Body of pancreas (tissue), 4 donors: ENCODE measurements around the gene ASB5.

ENCODE experiments used
- POLR2A ChIP-seq, 3 donors: fragments of 450-650 bp; IDR thresholded peaks; one replicate each; pipeline ENCODE4 v1.6.1; 2016; ENCODE audit warnings: antibody characterized with exemption in 3 of 3, mild to moderate bottlenecking in 2 of 3
- TF ChIP-seq, protein P1 (sequence below), 7 experiments: fragments of 450-650 bp in 4 of 7; fragments of 200-600 bp in 3 of 7; sonication (generic) in 3 of 7; IDR thresholded peaks; one replicate each; pipeline ENCODE4 v1.5.1; 2016 to 2019; ENCODE audit warnings: antibody characterized with exemption in 7 of 7

DNA sequence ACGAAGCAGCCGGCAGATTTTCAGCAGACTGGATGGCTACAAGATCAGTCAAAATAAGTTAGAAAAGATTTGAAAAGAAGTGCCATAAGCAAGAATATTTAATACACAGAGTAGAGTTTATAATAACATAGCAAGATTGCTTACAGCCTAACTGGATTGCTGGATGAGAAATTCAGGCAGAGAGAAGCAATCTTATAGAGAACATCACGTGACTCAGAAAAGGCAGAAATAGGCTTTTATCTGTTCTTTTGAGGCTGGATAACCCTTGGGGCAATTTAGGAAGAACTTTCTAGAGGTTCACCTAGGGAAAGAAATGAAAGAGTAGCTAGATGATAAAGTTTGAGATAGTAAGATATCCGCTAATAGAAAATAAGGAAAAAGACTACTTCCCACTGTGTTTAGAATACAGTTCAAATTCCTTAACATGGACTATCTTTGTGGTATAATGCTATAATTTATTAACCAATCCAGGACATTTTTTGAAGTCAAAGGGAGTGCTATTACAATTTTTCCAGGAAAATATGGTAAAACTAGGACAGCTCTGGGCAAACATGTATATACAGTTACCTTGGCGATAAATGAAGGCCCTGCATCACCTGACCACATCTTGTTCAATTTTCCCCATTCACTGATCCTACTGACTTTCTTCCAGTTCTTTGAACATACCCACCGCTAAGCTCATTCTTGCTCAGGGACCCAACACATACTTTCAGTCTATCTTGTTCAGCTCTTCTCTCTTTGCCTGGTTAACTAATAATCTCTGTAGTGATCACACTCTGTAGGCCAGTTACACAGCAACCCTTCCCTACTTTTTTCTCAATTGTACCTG is 38.0 kb upstream of the ASB5 start:
- TF ChIP-seq, protein P1, sequence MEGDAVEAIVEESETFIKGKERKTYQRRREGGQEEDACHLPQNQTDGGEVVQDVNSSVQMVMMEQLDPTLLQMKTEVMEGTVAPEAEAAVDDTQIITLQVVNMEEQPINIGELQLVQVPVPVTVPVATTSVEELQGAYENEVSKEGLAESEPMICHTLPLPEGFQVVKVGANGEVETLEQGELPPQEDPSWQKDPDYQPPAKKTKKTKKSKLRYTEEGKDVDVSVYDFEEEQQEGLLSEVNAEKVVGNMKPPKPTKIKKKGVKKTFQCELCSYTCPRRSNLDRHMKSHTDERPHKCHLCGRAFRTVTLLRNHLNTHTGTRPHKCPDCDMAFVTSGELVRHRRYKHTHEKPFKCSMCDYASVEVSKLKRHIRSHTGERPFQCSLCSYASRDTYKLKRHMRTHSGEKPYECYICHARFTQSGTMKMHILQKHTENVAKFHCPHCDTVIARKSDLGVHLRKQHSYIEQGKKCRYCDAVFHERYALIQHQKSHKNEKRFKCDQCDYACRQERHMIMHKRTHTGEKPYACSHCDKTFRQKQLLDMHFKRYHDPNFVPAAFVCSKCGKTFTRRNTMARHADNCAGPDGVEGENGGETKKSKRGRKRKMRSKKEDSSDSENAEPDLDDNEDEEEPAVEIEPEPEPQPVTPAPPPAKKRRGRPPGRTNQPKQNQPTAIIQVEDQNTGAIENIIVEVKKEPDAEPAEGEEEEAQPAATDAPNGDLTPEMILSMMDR (IDR thresholded peaks at IDR 0.05), result no peak
- TF ChIP-seq POLR2A (IDR thresholded peaks at IDR 0.05), result no peak
